Activated naive CD4-positive, alpha-beta T cell treated with anti-CD3 and anti-CD28 coated beads, Interleukin-2, amount 50 U/mL, for 16 hours (primary cell): ENCODE results near the gene ABO.
"Not testable (repeated sequence)": the region's sequence is repeated elsewhere in the genome, so short reads cannot be mapped to it uniquely, and the experiment has no call there.

Experiments
- DNase-seq: peaks from one replicate; pipeline ENCODE4 v3.0.0-alpha.2; 2020

ABO gene

GRCh38 chr9:133221994-133222393 is 53.0 kb downstream of the ABO start:
- not testable (repeated sequence) for DNase-seq

GRCh38 chr9:133221177-133221809 is 53.7 kb downstream of the ABO start:
- no peak for DNase-seq

GRCh38 chr9:133218049-133218975 is 56.7 kb downstream of the ABO start:
- not testable (repeated sequence) for DNase-seq

- not testable (repeated sequence) for DNase-seq
These were observed 57.5 kb downstream of the ABO start for GRCh38 chr9:133217333-133217988.

DNA sequence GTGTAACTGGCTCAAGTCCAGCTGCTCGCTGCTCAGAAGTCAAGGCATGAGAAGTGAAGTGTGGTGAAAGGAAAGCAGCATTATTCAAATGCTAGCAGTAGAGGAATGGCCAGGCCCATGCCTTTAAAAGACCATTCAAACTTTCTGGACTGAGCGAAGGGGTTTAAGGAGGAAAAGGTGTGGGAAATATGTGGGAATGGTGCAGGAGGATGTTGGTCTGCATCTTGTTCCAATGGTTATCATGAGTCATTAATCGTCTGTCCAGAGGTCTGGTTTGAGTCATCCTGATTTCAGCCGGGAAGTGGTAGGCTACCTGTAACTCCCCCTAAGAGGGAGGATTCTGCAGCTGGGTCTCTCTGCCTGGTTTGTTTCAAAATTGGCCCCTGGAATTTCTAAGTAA is 60.7 kb downstream of the ABO start:
- not testable (repeated sequence) for DNase-seq

DNA sequence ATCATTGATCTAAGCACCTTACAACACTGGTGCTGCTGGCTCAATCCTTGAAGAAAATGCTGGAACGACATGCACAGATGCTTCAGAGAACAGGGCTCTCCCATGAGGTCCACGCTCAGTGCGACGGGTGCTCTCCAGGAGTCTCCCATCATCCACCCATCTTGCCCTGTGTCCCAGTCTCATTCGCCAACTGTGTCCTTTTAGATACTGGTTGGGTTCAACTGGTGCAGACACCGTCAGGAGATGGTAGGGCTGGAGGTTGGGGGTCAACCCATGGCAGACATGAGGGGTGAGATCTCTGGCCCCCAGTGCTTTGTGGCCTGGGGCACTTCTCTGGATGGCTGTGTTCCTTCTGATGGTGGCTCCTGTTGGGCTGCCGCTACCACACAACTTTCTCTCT is 64.4 kb downstream of the ABO start:
- no peak for DNase-seq

GRCh38 chr9:133210202-133210532 is 64.8 kb downstream of the ABO start:
- no peak for DNase-seq

DNA sequence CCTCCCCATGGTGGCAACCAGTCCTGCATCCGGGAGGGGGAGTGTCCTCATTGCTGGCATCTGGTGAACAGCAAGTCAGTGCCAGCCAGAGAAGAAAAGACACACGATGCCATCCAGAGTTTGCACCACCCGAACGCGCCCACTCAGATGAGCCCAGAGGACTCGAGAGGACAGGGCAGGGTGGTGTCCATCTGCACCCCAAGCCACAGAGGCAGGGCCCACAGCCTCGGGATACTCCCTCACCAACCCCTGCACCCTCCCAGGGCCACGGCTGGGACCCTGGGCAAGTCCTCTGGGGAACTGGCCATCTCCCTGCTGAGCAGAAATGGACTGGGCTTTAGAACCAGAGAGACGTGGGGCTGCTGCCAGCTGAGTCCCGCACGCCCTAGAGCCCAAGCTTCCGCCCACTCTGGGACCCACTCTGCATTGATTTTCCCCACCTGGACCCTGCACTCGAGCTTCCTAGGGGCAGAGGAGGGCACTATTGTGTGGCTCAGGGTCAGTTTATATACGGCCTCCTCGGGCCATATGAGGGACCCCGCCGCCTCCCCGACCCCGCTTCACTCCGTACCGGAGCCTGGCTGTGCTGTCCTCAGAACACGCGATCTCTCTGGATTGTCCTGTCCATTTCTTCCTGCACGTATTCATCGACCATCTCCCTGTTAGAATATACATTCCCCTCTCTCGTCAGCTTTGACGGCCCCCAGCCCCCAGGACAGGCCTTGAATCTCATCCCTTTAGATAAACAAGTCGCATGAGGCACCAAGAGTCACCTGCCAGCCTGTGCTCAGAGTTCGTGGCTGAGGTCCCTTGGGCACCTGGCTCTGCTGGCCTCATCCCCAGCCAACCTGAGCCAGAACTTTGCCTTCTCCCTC is 65.4 kb downstream of the ABO start:
- not testable (repeated sequence) for DNase-seq

- DNase-seq, result not testable (repeated sequence)
These were observed 66.1 kb downstream of the ABO start, which contains the start of gene OBP2B for GRCh38 chr9:133208880-133209300. Gene OBP2B, minus strand, starts transcription at chr9:133209250. Its CDS starts 51 bp downstream, at chr9:133209199.

GRCh38 chr9:133208171-133208879 is 66.7 kb downstream of the ABO start:
- DNase-seq, result not testable (repeated sequence)

DNA sequence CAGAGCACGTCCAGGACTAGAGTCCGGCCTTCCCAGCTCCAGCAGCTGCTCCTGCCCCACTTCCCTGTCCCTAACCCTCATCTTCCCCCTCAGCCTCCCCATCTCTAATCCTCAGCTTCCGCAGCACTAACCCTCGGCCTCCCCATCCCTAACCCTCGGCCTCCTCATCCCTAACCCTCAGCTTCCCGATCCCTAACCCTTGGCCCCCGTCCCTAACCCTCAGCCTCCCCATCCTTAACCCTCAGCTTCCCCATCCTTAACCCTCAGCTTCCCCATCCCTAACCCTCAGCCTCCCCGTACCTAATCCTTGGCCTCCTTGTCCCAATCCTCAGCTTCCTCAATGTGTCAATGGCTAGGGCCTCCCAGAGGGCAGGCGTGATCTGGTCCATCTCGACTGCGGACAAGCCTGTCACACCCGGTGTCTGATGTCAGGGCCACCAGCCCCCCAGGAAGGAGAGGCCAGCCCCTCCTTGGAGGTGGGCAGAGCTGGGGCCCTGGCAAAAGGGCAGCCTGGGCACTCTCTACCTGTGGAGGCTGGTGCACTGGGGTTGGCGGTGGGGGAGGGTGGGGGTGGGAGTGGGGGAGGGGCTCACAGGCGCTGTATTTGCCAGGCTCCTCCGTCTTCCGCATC is 67.3 kb downstream of the ABO start:
- no peak for DNase-seq

DNA sequence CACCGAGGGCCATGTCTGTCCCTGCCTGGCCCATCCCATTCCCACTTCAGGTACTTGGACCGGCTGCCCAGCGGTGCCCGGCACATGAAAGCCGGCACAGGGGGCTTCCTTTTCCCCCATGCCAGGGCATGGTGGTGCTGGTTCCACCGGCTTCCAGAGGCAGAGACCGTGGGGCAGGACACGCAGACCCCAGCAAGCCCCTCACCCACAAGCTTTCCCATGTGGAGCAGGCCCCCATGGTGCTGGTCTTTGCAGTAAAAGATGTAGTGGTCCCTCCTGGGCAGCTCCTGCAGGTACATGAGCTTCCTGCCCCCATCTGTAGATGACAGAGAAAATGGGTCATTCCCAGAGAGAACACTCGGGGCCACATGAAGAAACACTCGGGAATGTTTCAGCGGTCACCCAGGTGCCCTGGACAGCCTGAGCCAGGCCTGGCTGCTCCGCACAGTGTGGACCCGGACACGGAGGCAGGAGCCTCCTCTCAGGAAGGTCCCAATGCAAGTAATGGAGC is 67.9 kb downstream of the ABO start:
- no peak for DNase-seq

DNA sequence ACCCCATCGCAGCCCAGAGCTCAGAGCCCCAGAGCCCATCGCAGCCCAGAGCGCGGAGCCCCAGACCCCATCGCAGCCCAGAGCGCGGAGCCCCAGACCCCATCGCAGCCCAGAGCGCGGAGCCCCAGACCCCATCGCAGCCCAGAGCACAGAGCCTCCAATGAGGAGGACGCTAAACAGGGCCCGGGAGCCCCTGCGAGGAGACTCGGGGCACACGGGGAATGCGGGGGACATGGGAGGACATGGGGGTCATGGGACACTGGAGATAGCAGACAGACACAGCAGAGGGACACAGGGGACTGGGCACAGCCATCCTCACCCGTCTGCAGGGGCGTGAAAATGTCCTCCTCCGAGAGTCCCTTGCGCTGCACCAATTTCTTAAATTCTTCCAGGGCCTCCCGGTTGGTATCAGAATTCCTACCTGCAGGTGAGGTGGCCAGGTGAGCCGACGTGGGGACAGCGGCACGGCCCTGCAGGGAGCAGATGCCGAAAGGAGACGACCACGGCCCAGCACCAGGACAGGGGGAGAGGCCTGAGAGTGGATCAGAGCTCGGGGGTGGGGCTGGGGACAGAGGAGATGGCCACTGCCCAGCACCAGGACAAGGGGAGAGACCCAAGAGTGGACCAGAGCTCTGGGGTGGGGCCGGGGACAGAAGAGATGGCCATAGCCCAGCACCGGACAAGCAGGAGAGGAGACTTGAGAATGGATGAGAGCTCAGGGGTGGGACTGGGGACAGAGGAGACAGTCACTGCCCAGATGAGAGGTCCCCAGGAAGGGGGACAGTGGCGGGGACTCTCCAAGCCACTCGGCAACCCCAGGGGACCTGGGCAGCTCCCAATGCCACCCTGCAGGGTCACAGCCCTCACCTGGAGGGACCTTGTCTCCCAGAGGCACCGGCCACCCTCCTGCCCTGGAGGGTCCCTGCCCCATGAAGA is 68.7 kb downstream of the ABO start:
- no peak for DNase-seq

DNA sequence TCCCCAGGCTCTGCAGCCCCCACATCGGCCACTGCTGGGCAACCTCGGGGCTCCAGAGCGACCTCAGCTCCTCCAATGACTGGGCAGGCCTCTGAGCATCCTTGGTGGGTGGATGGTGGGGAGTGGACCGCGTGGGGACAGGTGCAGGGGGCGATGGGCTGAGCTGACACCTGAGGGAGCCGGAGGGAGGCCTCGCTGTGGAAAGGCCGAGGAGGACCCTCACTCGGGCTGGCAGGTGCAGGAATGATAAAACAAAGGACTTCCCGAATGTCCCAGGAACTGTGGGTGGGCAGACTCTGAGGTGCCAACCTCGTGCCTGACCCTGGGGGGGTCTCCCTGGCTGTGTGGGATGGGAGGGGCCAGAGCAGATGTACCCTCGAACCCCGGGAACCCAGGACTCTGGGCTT is 69.5 kb downstream of the ABO start:
- DNase-seq, result not testable (repeated sequence)
